GM12878 (cell line): ENCODE results near the gene CCDC186. TPM values are rescaled to one million over a fixed set of nuclear protein-coding genes. Genes with fewer than 3 reads are reported as not detected.

Experiments
- ATAC-seq: fragments of 200-7000 bp; cut with Tn5 transposase; 3 replicates; pipeline ENCODE4 v1.9.1; 2020; ENCODE audit warnings: mild to moderate bottlenecking, moderate library complexity
- BruUV-seq: library from RNA; stranded (reverse); fragments of 400-500 nt; replicated peaks from 2 replicates; lab custom pipeline; 2021; lab: Mats Ljungman, UMichigan
- CTCF ChIA-PET: fragments of 300-600 bp; sonication (Branson Sonifier 250); formaldehyde crosslinking; extraction: SDS; loops from one replicate; lab custom pipeline; 2021; ENCODE audit warnings: inconsistent platforms; lab: Yijun Ruan, JAX
- POLR2A ChIA-PET: fragments of 350-600 bp; formaldehyde crosslinking; extraction: SDS; loops from one replicate; lab custom pipeline; 2021; ENCODE audit warnings: inconsistent platforms; lab: Charles Lee
- RAD21 ChIA-PET: fragments of 300-600 bp; sonication (Branson Sonifier 250); formaldehyde crosslinking; loops from one replicate; lab custom pipeline; 2023; ENCODE audit warnings: antibody characterized with exemption; ENCODE audit not compliant: unreplicated experiment; lab: Charles Lee
- SMC1A ChIA-PET: fragments of 300-600 bp; sonication (Branson Sonifier 250); formaldehyde crosslinking; loops from one replicate; lab custom pipeline; 2023; ENCODE audit not compliant: unreplicated experiment, uncharacterized antibody; lab: Charles Lee
- DNase-seq: peaks from one replicate; pipeline ENCODE4 v3.0.0-alpha.2; 2011; ENCODE audit warnings: low read depth, low spot score
- FAIRE-seq: peaks from 3 replicates; lab custom pipeline; 2011; peaks lifted over from hg19 to GRCh38; lab: Jason Lieb, UNC
- H2AFZ ChIP-seq: 2 replicates; pipeline ENCODE4 v1.6.0; 2011; ENCODE audit warnings: low read depth, low read length, control low read depth; ENCODE audit not compliant: control insufficient read depth
- H3K27ac ChIP-seq: 2 replicates; pipeline ENCODE4 v1.5.1; 2011; ENCODE audit warnings: control low read depth; ENCODE audit not compliant: control insufficient read depth, insufficient read depth
- H3K27me3 ChIP-seq, 2 experiments: replicated peaks in 1 of 2; 2 replicates each; pipeline versions ENCODE4 v1.6.0 to v1.6.1; 2011; ENCODE audit warnings: low read length in 1 of 2; ENCODE audit not compliant: control insufficient read depth in 2 of 2, insufficient read depth in 2 of 2
- H3K36me3 ChIP-seq, 2 experiments: 2 replicates each; pipeline ENCODE4 v1.5.1; 2011; ENCODE audit warnings: low read length in 1 of 2; ENCODE audit not compliant: control insufficient read depth in 2 of 2, insufficient read depth in 2 of 2
- H3K4me1 ChIP-seq: 2 replicates; pipeline ENCODE4 v1.6.1; 2011; ENCODE audit warnings: mild to moderate bottlenecking, low read length, moderate library complexity, mixed read lengths; ENCODE audit not compliant: control insufficient read depth, insufficient read depth
- H3K4me2 ChIP-seq: 2 replicates; pipeline ENCODE4 v1.6.0; 2011; ENCODE audit warnings: control low read depth; ENCODE audit not compliant: control insufficient read depth, insufficient read depth
- H3K4me3 ChIP-seq: fragments of 200-600 bp; sonication (generic); 2 replicates; pipeline ENCODE4 v1.5.1; 2016
- H3K79me2 ChIP-seq: 2 replicates; pipeline ENCODE4 v1.6.0; 2011; ENCODE audit warnings: low read length; ENCODE audit not compliant: control insufficient read depth, insufficient read depth
- H3K9ac ChIP-seq: 2 replicates; pipeline ENCODE4 v1.8.0; 2011; ENCODE audit warnings: low read length, control low read depth, mixed read lengths; ENCODE audit not compliant: control insufficient read depth, insufficient read depth
- H3K9me3 ChIP-seq: replicated peaks from 3 replicates; pipeline ENCODE4 v1.5.1; 2011; ENCODE audit warnings: mild to moderate bottlenecking, low read length; ENCODE audit not compliant: control insufficient read depth, insufficient read depth
- H4K20me1 ChIP-seq: 2 replicates; pipeline ENCODE4 v1.6.0; 2011; ENCODE audit not compliant: control insufficient read depth, insufficient read depth
- KLF5 ChIP-seq: fragments of 450-650 bp; IDR thresholded peaks from 2 replicates; pipeline ENCODE4 v1.6.1; 2014; ENCODE audit warnings: mild to moderate bottlenecking; ENCODE audit not compliant: partially characterized antibody
- MLLT1 ChIP-seq: fragments of 450-650 bp; IDR thresholded peaks from 2 replicates; pipeline ENCODE4 v1.6.1; 2016; ENCODE audit warnings: mild to moderate bottlenecking
- PBX3 ChIP-seq: IDR thresholded peaks from 2 replicates; pipeline ENCODE4 v1.6.1; 2011; ENCODE audit warnings: mild to moderate bottlenecking, low read depth, low read length, moderate library complexity; ENCODE audit not compliant: insufficient replicate concordance
- WGBS: methylation state at CpG from one replicate; pipeline ENCODE4 v1.1.6; 2016; ENCODE audit warnings: low lambda C conversion rate; ENCODE audit not compliant: insufficient replicate concordance, insufficient coverage; ENCODE audit errors: missing lambda C conversion rate; 5-methylcytosine and 5-hydroxymethylcytosine counted together
- in situ Hi-C: fragments of 300-500 bp; cut with MboI; formaldehyde crosslinking; loops from 9 replicates; pipeline ENCODE4 v1.14.3; 2018; ENCODE audit warnings: mixed read lengths
- intact Hi-C: fragments of 100-400 bp; cut with micrococcal nuclease; formaldehyde crosslinking; loops from one replicate; pipeline ENCODE4 v1.14.2; 2022; ENCODE audit not compliant: unreplicated experiment
- polyA plus RNA-seq, 11 experiments: library from polyadenylated mRNA; depleted of rRNA in 4 of 11; unstranded in 6 of 11; stranded (reverse) in 5 of 11; fragments of >200 nt; fragmentation: Nextera tagmentation in 4 of 11; fragmentation: Illumina TruSeq in 1 of 11; extraction: Ambion mirVana in 4 of 11; extraction: Trizol in 1 of 11; gene quantifications; 1 replicate in 1 of 11; 2 replicates in 10 of 11; pipeline versions ENCODE4 v1.2.1 to v1.2.3, GENCODE V29; 2011 to 2016; ENCODE audit warnings: inconsistent platforms in 2 of 11, missing spikeins in 2 of 11, low read depth in 1 of 11
- total RNA-seq, 4 experiments: library from RNA; depleted of rRNA in 3 of 4; stranded (reverse); fragments of >200 nt in 3 of 4; fragmentation: Illumina TruSeq in 1 of 4; extraction: Trizol in 1 of 4; gene quantifications; 2 replicates each; pipeline versions ENCODE4 v1.2.1 to v1.2.3, GENCODE V29; 2013 to 2021

Gene CCDC186
- total and polyA plus RNA-seq, 10 of the 15 experiments (the other 5 are each of a cell fraction or from before 2014, with no cell fraction given) = 3.5 to 13.1 (median 7.3) TPM

DNA sequence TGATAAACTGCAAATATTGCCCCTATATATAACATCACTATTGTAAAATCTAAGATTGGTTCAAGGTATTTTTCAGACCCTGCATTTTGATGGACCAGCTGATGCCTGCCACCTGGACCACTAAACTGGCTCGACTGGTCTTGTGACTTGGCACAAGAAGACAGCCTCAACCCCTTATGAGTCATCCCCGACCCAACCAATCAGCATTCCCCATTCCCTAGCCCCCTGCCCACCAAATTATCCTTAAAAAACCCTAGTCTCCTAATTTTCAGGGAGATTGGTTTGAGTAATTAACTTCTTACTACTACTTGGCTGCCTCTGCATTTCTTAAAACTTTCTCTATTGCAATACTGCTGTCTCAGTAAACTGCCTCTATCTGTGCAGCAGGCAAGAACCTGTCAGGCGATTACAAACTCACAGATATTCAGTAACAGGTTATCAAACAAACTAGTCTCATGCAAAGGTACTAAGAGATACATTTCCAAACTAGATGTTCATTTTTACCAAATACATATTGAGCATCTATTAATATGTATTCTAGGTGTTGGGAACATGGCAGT is 5.5 kb downstream of the CCDC186 start:
- H3K79me2 ChIP-seq = peaks cover 26% of the 10 kb centered on the region
- FAIRE-seq = no peak
- ATAC-seq = no peak
- RAD21 ChIA-PET = no interaction called here
- DNase-seq = no peak
- H3K27ac ChIP-seq = no peak overlapping the region
- no TSS peak for BruUV-seq
- in situ Hi-C loops = no loop called here
- peaks cover 8% of the 10 kb centered on the region for H3K4me1 ChIP-seq
- intact Hi-C loops = no loop called here
- no peak overlapping the region for H3K4me3 ChIP-seq
- H3K36me3 ChIP-seq = no peaks in the 10 kb centered on the region
- no peaks in the 10 kb centered on the region for H3K27me3 ChIP-seq
- SMC1A ChIA-PET = no interaction called here
- no peak overlapping the region for H3K9ac ChIP-seq
- TF ChIP-seq MLLT1 (no peak), KLF5 (peak; percentile 42), PBX3 (no peak)
- peaks cover 4% of the 10 kb centered on the region for H3K9me3 ChIP-seq
- CTCF ChIA-PET = no interaction called here
- H2AFZ ChIP-seq = no peak overlapping the region
- POLR2A ChIA-PET = interaction anchor here (0.7 kb wide), 1 partner anchor 342 kb away, joined by 4 read pairs; no protein-coding TSS in a partner anchor
- no peaks in the 10 kb centered on the region for H4K20me1 ChIP-seq
- 100% methylated on average over 3 of the region's 3 CpGs for WGBS
- no peak overlapping the region for H3K4me2 ChIP-seq
